GM12878 (cell line): ENCODE measurements around the gene SLC19A1. TPM values are rescaled to one million over a fixed set of nuclear protein-coding genes. Genes with fewer than 3 reads are reported as not detected.

Experiments used
- ATAC-seq: fragments of 200-7000 bp; cut with Tn5 transposase; 3 replicates; pipeline ENCODE4 v1.9.1; 2020; ENCODE audit warnings: mild to moderate bottlenecking, moderate library complexity
- BruUV-seq: library from RNA; stranded (reverse); fragments of 400-500 nt; replicated peaks from 2 replicates; lab custom pipeline; 2021; lab: Mats Ljungman, UMichigan
- CTCF ChIA-PET: fragments of 300-600 bp; sonication (Branson Sonifier 250); formaldehyde crosslinking; extraction: SDS; loops from one replicate; lab custom pipeline; 2021; ENCODE audit warnings: inconsistent platforms; lab: Yijun Ruan, JAX
- POLR2A ChIA-PET: fragments of 350-600 bp; formaldehyde crosslinking; extraction: SDS; loops from one replicate; lab custom pipeline; 2021; ENCODE audit warnings: inconsistent platforms; lab: Charles Lee
- RAD21 ChIA-PET: fragments of 300-600 bp; sonication (Branson Sonifier 250); formaldehyde crosslinking; loops from one replicate; lab custom pipeline; 2023; ENCODE audit warnings: antibody characterized with exemption; ENCODE audit not compliant: unreplicated experiment; lab: Charles Lee
- SMC1A ChIA-PET: fragments of 300-600 bp; sonication (Branson Sonifier 250); formaldehyde crosslinking; loops from one replicate; lab custom pipeline; 2023; ENCODE audit not compliant: unreplicated experiment, uncharacterized antibody; lab: Charles Lee
- DNase-seq: peaks from one replicate; pipeline ENCODE4 v3.0.0-alpha.2; 2011; ENCODE audit warnings: low read depth, low spot score
- FAIRE-seq: peaks from 3 replicates; lab custom pipeline; 2011; peaks lifted over from hg19 to GRCh38; lab: Jason Lieb, UNC
- H2AFZ ChIP-seq: 2 replicates; pipeline ENCODE4 v1.6.0; 2011; ENCODE audit warnings: low read depth, low read length, control low read depth; ENCODE audit not compliant: control insufficient read depth
- H3K27ac ChIP-seq: 2 replicates; pipeline ENCODE4 v1.5.1; 2011; ENCODE audit warnings: control low read depth; ENCODE audit not compliant: control insufficient read depth, insufficient read depth
- H3K27me3 ChIP-seq, 2 experiments: replicated peaks in 1 of 2; 2 replicates each; pipeline versions ENCODE4 v1.6.0 to v1.6.1; 2011; ENCODE audit warnings: low read length in 1 of 2; ENCODE audit not compliant: control insufficient read depth in 2 of 2, insufficient read depth in 2 of 2
- H3K36me3 ChIP-seq, 2 experiments: 2 replicates each; pipeline ENCODE4 v1.5.1; 2011; ENCODE audit warnings: low read length in 1 of 2; ENCODE audit not compliant: control insufficient read depth in 2 of 2, insufficient read depth in 2 of 2
- H3K4me1 ChIP-seq: 2 replicates; pipeline ENCODE4 v1.6.1; 2011; ENCODE audit warnings: mild to moderate bottlenecking, low read length, moderate library complexity, mixed read lengths; ENCODE audit not compliant: control insufficient read depth, insufficient read depth
- H3K4me2 ChIP-seq: 2 replicates; pipeline ENCODE4 v1.6.0; 2011; ENCODE audit warnings: control low read depth; ENCODE audit not compliant: control insufficient read depth, insufficient read depth
- H3K4me3 ChIP-seq: fragments of 200-600 bp; sonication (generic); 2 replicates; pipeline ENCODE4 v1.5.1; 2016
- H3K79me2 ChIP-seq: 2 replicates; pipeline ENCODE4 v1.6.0; 2011; ENCODE audit warnings: low read length; ENCODE audit not compliant: control insufficient read depth, insufficient read depth
- H3K9ac ChIP-seq: 2 replicates; pipeline ENCODE4 v1.8.0; 2011; ENCODE audit warnings: low read length, control low read depth, mixed read lengths; ENCODE audit not compliant: control insufficient read depth, insufficient read depth
- H3K9me3 ChIP-seq: replicated peaks from 3 replicates; pipeline ENCODE4 v1.5.1; 2011; ENCODE audit warnings: mild to moderate bottlenecking, low read length; ENCODE audit not compliant: control insufficient read depth, insufficient read depth
- H4K20me1 ChIP-seq: 2 replicates; pipeline ENCODE4 v1.6.0; 2011; ENCODE audit not compliant: control insufficient read depth, insufficient read depth
- ASH2L ChIP-seq: fragments of 300-600, 200-600 bp; sonication (generic); IDR thresholded peaks from 2 replicates; pipeline ENCODE4 v1.6.1; 2017; ENCODE audit warnings: low read depth, mild to moderate bottlenecking, borderline replicate concordance
- BHLHE40 ChIP-seq, 2 experiments: fragments of 450-650 bp in 1 of 2; IDR thresholded peaks; 2 replicates each; pipeline ENCODE4 v1.6.1; 2011 to 2017; ENCODE audit warnings: low read depth in 2 of 2, borderline replicate concordance in 1 of 2, improper control_type of control experiment in 1 of 2, low read length in 1 of 2, mild to moderate bottlenecking in 1 of 2
- CHD4 ChIP-seq: fragments of 200-600 bp; sonication (generic); IDR thresholded peaks from 2 replicates; pipeline ENCODE4 v1.6.1; 2016; ENCODE audit warnings: mild to moderate bottlenecking
- SMC3 ChIP-seq: IDR thresholded peaks from 2 replicates; pipeline ENCODE4 v1.6.1; 2011; ENCODE audit warnings: low read length, improper control_type of control experiment, borderline replicate concordance
- TCF3 ChIP-seq: IDR thresholded peaks from 2 replicates; pipeline ENCODE4 v1.6.1; 2012; ENCODE audit warnings: low read depth, mild to moderate bottlenecking, low read length, borderline replicate concordance; ENCODE audit not compliant: insufficient read depth
- ZNF622 ChIP-seq: fragments of 450-650 bp; IDR thresholded peaks from 2 replicates; pipeline ENCODE4 v1.6.1; 2017; ENCODE audit warnings: mild to moderate bottlenecking, inconsistent platforms
- WGBS: methylation state at CpG from one replicate; pipeline ENCODE4 v1.1.6; 2016; ENCODE audit warnings: low lambda C conversion rate; ENCODE audit not compliant: insufficient replicate concordance, insufficient coverage; ENCODE audit errors: missing lambda C conversion rate; 5-methylcytosine and 5-hydroxymethylcytosine counted together
- in situ Hi-C: fragments of 300-500 bp; cut with MboI; formaldehyde crosslinking; loops from 9 replicates; pipeline ENCODE4 v1.14.3; 2018; ENCODE audit warnings: mixed read lengths
- intact Hi-C: fragments of 100-400 bp; cut with micrococcal nuclease; formaldehyde crosslinking; loops from one replicate; pipeline ENCODE4 v1.14.2; 2022; ENCODE audit not compliant: unreplicated experiment
- polyA plus RNA-seq, 11 experiments: library from polyadenylated mRNA; depleted of rRNA in 4 of 11; unstranded in 6 of 11; stranded (reverse) in 5 of 11; fragments of >200 nt; fragmentation: Nextera tagmentation in 4 of 11; fragmentation: Illumina TruSeq in 1 of 11; extraction: Ambion mirVana in 4 of 11; extraction: Trizol in 1 of 11; gene quantifications; 1 replicate in 1 of 11; 2 replicates in 10 of 11; pipeline versions ENCODE4 v1.2.1 to v1.2.3, GENCODE V29; 2011 to 2016; ENCODE audit warnings: inconsistent platforms in 2 of 11, missing spikeins in 2 of 11, low read depth in 1 of 11
- total RNA-seq, 4 experiments: library from RNA; depleted of rRNA in 3 of 4; stranded (reverse); fragments of >200 nt in 3 of 4; fragmentation: Illumina TruSeq in 1 of 4; extraction: Trizol in 1 of 4; gene quantifications; 2 replicates each; pipeline versions ENCODE4 v1.2.1 to v1.2.3, GENCODE V29; 2013 to 2021
- TF ChIP-seq, protein P1 (sequence below): IDR thresholded peaks from 2 replicates; pipeline ENCODE4 v1.6.1; 2012; ENCODE audit warnings: improper control_type of control experiment, low read depth, low read length; ENCODE audit not compliant: insufficient replicate concordance

Gene SLC19A1
- total and polyA plus RNA-seq, 10 of the 15 experiments (the other 5 are each of a cell fraction or from before 2014, with no cell fraction given), result 0.42 to 49.7 (median 12.2) TPM

DNA sequence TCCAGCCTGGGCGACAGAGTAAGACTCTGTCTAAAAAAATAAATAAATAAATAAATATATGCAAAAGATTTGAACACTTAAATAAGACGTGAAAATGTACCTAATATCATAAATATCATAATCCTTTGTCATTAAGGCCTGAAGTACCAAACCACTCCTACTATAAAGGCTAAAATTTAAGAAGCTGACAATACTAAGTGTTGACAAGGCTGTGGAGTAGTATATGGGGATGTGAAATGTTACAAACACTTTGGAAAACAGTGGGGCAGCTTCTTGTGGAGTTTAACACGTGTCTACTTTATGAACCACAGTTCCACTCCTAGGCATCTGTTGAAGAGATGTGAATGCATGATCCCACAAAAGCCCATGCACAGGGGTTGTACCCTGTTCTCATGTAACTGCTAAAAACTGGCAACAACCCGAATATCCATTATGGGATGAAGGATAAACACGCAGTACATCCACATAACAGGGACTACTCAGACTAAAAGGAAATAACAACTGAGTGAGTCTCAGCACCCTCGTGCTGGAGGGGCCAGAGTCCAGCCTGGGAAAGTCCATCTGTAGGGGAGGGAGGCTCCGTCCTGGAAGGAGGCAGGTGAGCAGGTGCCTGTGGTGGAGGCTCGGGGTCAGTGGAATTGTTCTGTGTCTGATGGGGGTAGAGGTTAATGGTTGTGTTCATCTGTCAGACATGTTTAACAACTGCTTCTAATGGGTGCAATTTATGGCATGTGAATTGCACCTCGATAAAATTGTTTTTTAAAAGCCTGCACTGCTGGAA is 6.7 kb upstream of the SLC19A1 start:
- ChIA-PET POLR2A (no interaction called here), RAD21 (no interaction called here)
- 89% methylated on average over 9 of the region's 9 CpGs for WGBS
- in situ Hi-C loops, result no loop called here
- H3K79me2 ChIP-seq, result no peaks in the 10 kb centered on the region
- ATAC-seq, result no peak
- H3K36me3 ChIP-seq, result no peaks in the 10 kb centered on the region
- no peak overlapping the region for H3K4me3 ChIP-seq
- TF ChIP-seq ASH2L (no peak), TCF3 (no peak)
- TF ChIP-seq, all 136 proteins: peak for 0
- Histone ChIP-seq H3K4me2 (no peak overlapping the region), H2AFZ (no peak overlapping the region), H3K9ac (no peak overlapping the region), H3K4me1 (peaks cover 32% of the 10 kb centered on the region), H4K20me1 (no peaks in the 10 kb centered on the region), H3K27ac (no peak overlapping the region), H3K27me3 (no peaks in the 10 kb centered on the region), H3K9me3 (no peaks in the 10 kb centered on the region)
- DNase-seq, result no peak
- intact Hi-C loops, result loop anchor here (10.0 kb wide), 1 partner anchor 74 kb away; no protein-coding TSS in a partner anchor
- no peak for FAIRE-seq
- ChIA-PET CTCF (interaction anchor here (0.8 kb wide), 1 partner anchor 97 kb away, joined by 4 read pairs; no protein-coding TSS in a partner anchor), SMC1A (no interaction called here)
- no TSS peak for BruUV-seq

DNA sequence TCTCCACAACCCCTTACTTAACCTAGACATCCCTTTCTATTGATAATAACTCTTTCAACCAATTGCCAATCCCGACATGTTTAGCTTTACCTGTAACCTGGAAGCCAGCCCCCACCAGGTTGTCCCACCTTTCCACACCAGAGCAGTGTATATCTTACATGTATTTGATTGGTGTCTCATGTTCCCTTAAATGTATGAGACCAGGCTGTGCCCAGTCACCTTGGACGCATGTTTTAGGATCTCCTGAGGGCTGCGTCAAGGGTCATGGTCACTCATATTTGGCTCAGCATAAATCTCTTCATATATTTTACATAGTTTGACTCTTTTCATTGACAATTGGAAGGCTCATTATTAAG is 5.3 kb upstream of the SLC19A1 start:
- Histone ChIP-seq H3K4me1 (peaks cover 38% of the 10 kb centered on the region), H4K20me1 (no peaks in the 10 kb centered on the region), H3K36me3 (no peaks in the 10 kb centered on the region), H3K27ac (no peak overlapping the region), H3K9ac (no peak overlapping the region), H3K27me3 (no peaks in the 10 kb centered on the region), H3K79me2 (no peaks in the 10 kb centered on the region; the same call in none of the 2 replicates), H3K4me2 (no peak overlapping the region), H3K4me3 (no peak overlapping the region), H3K9me3 (no peaks in the 10 kb centered on the region), H2AFZ (no peak overlapping the region)
- no peak for TF ChIP-seq CHD4
- TF ChIP-seq ZNF622, result no peak
- TF ChIP-seq, protein P1, sequence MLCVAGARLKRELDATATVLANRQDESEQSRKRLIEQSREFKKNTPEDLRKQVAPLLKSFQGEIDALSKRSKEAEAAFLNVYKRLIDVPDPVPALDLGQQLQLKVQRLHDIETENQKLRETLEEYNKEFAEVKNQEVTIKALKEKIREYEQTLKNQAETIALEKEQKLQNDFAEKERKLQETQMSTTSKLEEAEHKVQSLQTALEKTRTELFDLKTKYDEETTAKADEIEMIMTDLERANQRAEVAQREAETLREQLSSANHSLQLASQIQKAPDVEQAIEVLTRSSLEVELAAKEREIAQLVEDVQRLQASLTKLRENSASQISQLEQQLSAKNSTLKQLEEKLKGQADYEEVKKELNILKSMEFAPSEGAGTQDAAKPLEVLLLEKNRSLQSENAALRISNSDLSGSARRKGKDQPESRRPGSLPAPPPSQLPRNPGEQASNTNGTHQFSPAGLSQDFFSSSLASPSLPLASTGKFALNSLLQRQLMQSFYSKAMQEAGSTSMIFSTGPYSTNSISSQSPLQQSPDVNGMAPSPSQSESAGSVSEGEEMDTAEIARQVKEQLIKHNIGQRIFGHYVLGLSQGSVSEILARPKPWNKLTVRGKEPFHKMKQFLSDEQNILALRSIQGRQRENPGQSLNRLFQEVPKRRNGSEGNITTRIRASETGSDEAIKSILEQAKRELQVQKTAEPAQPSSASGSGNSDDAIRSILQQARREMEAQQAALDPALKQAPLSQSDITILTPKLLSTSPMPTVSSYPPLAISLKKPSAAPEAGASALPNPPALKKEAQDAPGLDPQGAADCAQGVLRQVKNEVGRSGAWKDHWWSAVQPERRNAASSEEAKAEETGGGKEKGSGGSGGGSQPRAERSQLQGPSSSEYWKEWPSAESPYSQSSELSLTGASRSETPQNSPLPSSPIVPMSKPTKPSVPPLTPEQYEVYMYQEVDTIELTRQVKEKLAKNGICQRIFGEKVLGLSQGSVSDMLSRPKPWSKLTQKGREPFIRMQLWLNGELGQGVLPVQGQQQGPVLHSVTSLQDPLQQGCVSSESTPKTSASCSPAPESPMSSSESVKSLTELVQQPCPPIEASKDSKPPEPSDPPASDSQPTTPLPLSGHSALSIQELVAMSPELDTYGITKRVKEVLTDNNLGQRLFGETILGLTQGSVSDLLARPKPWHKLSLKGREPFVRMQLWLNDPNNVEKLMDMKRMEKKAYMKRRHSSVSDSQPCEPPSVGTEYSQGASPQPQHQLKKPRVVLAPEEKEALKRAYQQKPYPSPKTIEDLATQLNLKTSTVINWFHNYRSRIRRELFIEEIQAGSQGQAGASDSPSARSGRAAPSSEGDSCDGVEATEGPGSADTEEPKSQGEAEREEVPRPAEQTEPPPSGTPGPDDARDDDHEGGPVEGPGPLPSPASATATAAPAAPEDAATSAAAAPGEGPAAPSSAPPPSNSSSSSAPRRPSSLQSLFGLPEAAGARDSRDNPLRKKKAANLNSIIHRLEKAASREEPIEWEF, result no peak
- no peak for TF ChIP-seq SMC3
- TF ChIP-seq BHLHE40 (IDR thresholded peaks at IDR 0.05; ENCODE audit: borderline replicate concordance in 1 of 2, low read depth in 2 of 2, low read length in 1 of 2), result no peak
- POLR2A ChIA-PET, result no interaction called here
- SMC1A ChIA-PET, result no interaction called here
- DNase-seq (no peak), FAIRE-seq (no peak), ATAC-seq (no peak)
- RAD21 ChIA-PET, result no interaction called here
- BruUV-seq, result no TSS peak
- intact Hi-C loops (loop anchor here (10.0 kb wide), 1 partner anchor 73 kb away; no protein-coding TSS in a partner anchor), in situ Hi-C loops (no loop called here)
- CTCF ChIA-PET, result no interaction called here
- 83% methylated on average over 3 of the region's 3 CpGs for WGBS
